GM12875 (cell line): ENCODE measurements around the gene INMT.

Source experiments
- H3K4me3 ChIP-seq: one replicate; pipeline ENCODE4 v1.5.1; 2011; ENCODE audit warnings: low read depth, low read length, control low read depth
- CTCF ChIP-seq: IDR thresholded peaks from 2 replicates; pipeline ENCODE4 v1.5.1; 2011; ENCODE audit warnings: low read depth, mild to moderate bottlenecking, control low read depth, inconsistent platforms, low read length, moderate library complexity, borderline replicate concordance; ENCODE audit not compliant: insufficient read depth

The INMT gene

GRCh38 chr7:30733216-30733615, 18.7 kb upstream of the INMT start:
- no peak overlapping the region for H3K4me3 ChIP-seq
- TF ChIP-seq CTCF = no peak

- TF ChIP-seq CTCF = no peak
- H3K4me3 ChIP-seq = no peak overlapping the region
Observed at GRCh38 chr7:30733691-30734090, 18.2 kb upstream of the INMT start.

- no peak overlapping the region for H3K4me3 ChIP-seq
- TF ChIP-seq CTCF = no peak
Observed at GRCh38 chr7:30734497-30734896, 17.4 kb upstream of the INMT start.

GRCh38 chr7:30735631-30736030, 16.3 kb upstream of the INMT start:
- no peak for TF ChIP-seq CTCF
- no peak overlapping the region for H3K4me3 ChIP-seq

GRCh38 chr7:30736291-30736690, 15.6 kb upstream of the INMT start:
- H3K4me3 ChIP-seq = no peak overlapping the region
- TF ChIP-seq CTCF = no peak

GRCh38 chr7:30738026-30738915, 13.7 kb upstream of the INMT start:
- no peak for TF ChIP-seq CTCF
- H3K4me3 ChIP-seq = no peak overlapping the region

- no peak overlapping the region for H3K4me3 ChIP-seq
- no peak for TF ChIP-seq CTCF
Observed at GRCh38 chr7:30739691-30740090, 12.2 kb upstream of the INMT start.
